ENCODE data around the gene LSM14B. TPM values are rescaled to one million over a fixed set of nuclear protein-coding genes. Genes with fewer than 3 reads are reported as not detected.

LSM14B gene
- total RNA-seq, 1 experiment from 2014 or later, result 61.5 TPM

DNA sequence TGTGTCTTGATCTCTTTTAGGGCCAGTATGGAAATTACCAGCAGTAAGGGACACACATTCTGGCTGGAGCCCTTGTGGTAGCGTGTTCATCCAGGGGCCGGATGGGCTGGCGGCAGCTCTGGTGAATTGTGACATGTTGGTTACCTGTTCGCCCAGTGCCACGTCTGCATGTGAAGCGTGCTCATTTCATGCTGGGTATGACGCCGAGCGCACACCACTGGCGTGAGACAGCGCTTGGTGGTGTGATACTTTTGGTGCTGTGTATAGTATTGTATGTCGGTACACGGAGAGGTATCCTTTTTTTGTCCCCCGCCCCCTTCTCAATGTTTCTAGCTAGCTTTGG is 56.9 kb downstream of the LSM14B start:
- Histone ChIP-seq H2AFZ (no peak overlapping the region), H4K20me1 (ENCODE audit: insufficient read depth) (no peaks in the 10 kb centered on the region), H3K9me3 (ENCODE audit: insufficient read depth, low read depth) (no peaks in the 10 kb centered on the region), H3K27ac (no peak overlapping the region), H3K27me3 (ENCODE audit: insufficient read depth, low read depth) (no peaks in the 10 kb centered on the region), H3K4me3 (no peak overlapping the region), H3K36me3 (ENCODE audit: low read depth) (0 out of 2 replicates have a peak, but pooled peaks cover 7% of the 10 kb centered on the region), H3K4me1 (replicated peaks; ENCODE audit: insufficient read depth) (peaks cover 17% of the 10 kb centered on the region), H3K4me2 (no peak overlapping the region), H3F3A (ENCODE audit: insufficient read depth, low read depth) (peaks cover 21% of the 10 kb centered on the region; the same call in 1 of the 2 replicates), H3K79me2 (ENCODE audit: low read depth) (peaks cover 21% of the 10 kb centered on the region), H3K9me2 (ENCODE audit: insufficient read depth) (no peaks in the 10 kb centered on the region)
- TF ChIP-seq CTCF (conservative IDR thresholded peaks at IDR 0.05) (no peak), EZH2 (IDR thresholded peaks at IDR 0.05; ENCODE audit: low read depth) (no peak)
- ChIA-PET POLR2A (ENCODE audit: unreplicated experiment) (no interaction called here), CTCF (no interaction called here)
- intact Hi-C loops (cut with micrococcal nuclease; ENCODE audit: unreplicated experiment), result no loop called here
- no peak for DNase-seq
- BruUV-seq (replicated peaks), result no TSS peak

DNA sequence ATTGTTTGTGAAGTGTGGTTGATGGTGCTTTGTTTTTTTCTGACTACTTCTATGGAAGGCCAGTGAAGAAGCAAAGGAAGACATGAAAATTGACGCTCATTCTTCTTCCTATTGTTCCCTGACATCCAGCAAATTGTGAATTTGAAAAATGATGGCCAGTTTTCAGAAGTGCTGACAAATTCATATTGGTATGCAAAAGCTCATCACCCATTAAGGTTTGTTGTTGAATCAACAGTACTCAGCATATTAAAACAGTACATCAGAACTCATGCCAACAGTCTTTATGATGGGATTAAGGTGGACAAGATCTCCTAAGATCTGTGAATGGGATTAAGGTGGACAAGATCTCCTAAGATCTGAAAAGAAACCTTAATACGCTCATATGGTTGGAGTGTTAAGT is 59.5 kb downstream of the LSM14B start:
- POLR2A ChIA-PET (ENCODE audit: unreplicated experiment), result no interaction called here
- TF ChIP-seq CTCF (conservative IDR thresholded peaks at IDR 0.05) (no peak), EZH2 (IDR thresholded peaks at IDR 0.05; ENCODE audit: low read depth) (no peak)
- Histone ChIP-seq H3K79me2 (ENCODE audit: low read depth) (peaks cover 46% of the 10 kb centered on the region), H3K9me3 (ENCODE audit: insufficient read depth, low read depth) (no peaks in the 10 kb centered on the region), H3F3A (ENCODE audit: insufficient read depth, low read depth) (peaks cover 32% of the 10 kb centered on the region; the same call in 1 of the 2 replicates), H3K27me3 (ENCODE audit: insufficient read depth, low read depth) (no peaks in the 10 kb centered on the region), H3K27ac (peak overlapping the region; percentile 58; the same call in 1 of the 2 replicates), H3K4me1 (replicated peaks; ENCODE audit: insufficient read depth) (peaks cover 20% of the 10 kb centered on the region), H3K9me2 (ENCODE audit: insufficient read depth) (no peaks in the 10 kb centered on the region), H4K20me1 (ENCODE audit: insufficient read depth) (no peaks in the 10 kb centered on the region), H3K36me3 (ENCODE audit: low read depth) (0 out of 2 replicates have a peak, but pooled peaks cover 7% of the 10 kb centered on the region), H3K4me2 (peak overlapping the region; percentile 88), H2AFZ (peak overlapping the region; percentile 80; the same call in 1 of the 2 replicates), H3K4me3 (peak overlapping the region; percentile 81)
- CTCF ChIA-PET, result no interaction called here
- BruUV-seq (replicated peaks), result no TSS peak
- DNase-seq, result no peak
- intact Hi-C loops (cut with micrococcal nuclease; ENCODE audit: unreplicated experiment), result loop anchor here (1.0 to 2.0 kb wide), 2 partner anchors 39 to 57 kb away; partner anchors contain the start of genes OSBPL2, PSMA7 and SS18L1

DNA sequence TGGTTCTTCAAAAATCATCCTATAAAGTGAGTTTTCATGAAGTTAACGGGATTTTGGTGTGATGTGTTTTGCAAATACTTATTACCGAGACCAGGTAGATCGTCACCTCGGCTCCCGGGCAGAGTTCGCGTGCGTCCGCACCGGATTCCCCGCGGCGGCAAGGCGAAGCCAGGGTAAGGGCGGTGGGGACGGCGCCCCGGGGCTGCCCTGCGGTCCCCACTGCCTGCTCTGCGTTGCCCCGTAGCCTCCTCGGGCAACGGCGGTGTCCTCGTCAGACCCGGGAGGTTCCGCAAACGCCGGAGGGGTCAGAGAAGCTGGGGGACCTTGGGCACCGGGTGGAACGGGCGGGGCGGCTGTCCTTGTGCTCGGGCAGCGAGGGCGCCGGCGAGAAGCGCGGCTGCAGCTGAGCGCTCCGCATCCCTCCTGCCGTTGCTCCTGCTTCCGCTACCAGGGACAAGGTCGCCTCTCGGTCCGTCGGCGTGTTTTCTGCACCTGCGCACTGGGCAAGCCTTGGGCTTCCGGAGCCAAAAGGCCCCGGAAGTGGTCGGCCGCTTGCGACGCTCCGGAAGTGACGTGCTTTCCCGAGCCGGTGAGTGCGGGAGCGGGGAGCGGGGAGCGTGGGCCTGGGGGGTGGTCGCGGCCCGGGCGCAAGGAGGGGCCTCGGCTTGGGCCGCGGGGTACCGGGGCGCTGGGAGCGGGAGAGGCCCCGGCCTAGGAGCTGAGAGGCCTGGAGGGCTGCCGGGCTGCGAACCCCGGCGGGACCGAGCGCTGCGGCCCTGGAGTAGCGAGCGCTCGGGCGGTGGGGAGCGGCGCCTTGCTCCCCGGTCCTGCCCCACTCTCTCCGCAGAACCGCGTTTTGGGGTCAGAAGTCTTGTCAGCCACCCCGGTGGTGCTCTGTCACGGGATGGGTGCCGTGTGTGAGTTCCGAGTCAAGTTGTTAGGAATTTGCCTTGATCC is 60.5 kb downstream of the LSM14B start, which contains the start of gene MTG2:
Gene MTG2 (plus strand): TSS at position 560 of the 957 bp plus-strand sequence. CDS start 10,393 bp downstream, outside the sequence.
- Histone ChIP-seq H4K20me1 (ENCODE audit: insufficient read depth) (peaks cover 9% of the 10 kb centered on the region; the same call in 1 of the 2 replicates), H3K27me3 (ENCODE audit: insufficient read depth, low read depth) (no peaks in the 10 kb centered on the region), H3K4me2 (peak within 1 kb of the TSS; percentile 88), H3K9me2 (ENCODE audit: insufficient read depth) (no peaks in the 10 kb centered on the region), H3K4me3 (peak within 1 kb of the TSS; percentile 81), H2AFZ (peak within 1 kb of the TSS; percentile 80), H3F3A (ENCODE audit: insufficient read depth, low read depth) (peaks cover 32% of the 10 kb centered on the region; the same call in 1 of the 2 replicates), H3K4me1 (replicated peaks; ENCODE audit: insufficient read depth) (peaks cover 20% of the 10 kb centered on the region), H3K36me3 (ENCODE audit: low read depth) (0 out of 2 replicates have a peak, but pooled peaks cover 7% of the 10 kb centered on the region), H3K79me2 (ENCODE audit: low read depth) (peaks cover 56% of the 10 kb centered on the region), H3K27ac (peak within 1 kb of the TSS; percentile 58), H3K9me3 (ENCODE audit: insufficient read depth, low read depth) (no peaks in the 10 kb centered on the region)
- peak; percentile 92 to 93 for DNase-seq
- BruUV-seq (replicated peaks), result TSS peak; percentile 89
- CTCF ChIA-PET, result no interaction called here
- intact Hi-C loops (cut with micrococcal nuclease; ENCODE audit: unreplicated experiment), result loop anchor here (1.0 to 2.0 kb wide), 2 partner anchors 39 to 56 kb away; partner anchors contain the start of genes OSBPL2, PSMA7 and SS18L1
- TF ChIP-seq CTCF (conservative IDR thresholded peaks at IDR 0.05) (no peak), EZH2 (IDR thresholded peaks at IDR 0.05; ENCODE audit: low read depth) (no peak)
- POLR2A ChIA-PET (ENCODE audit: unreplicated experiment), result interaction anchor here (0.6 kb wide), 1 partner anchor 117 kb away, joined by 8 read pairs; no protein-coding TSS in a partner anchor
